ENCODE results near the gene MARCHF3.

MARCHF3 gene

DNA sequence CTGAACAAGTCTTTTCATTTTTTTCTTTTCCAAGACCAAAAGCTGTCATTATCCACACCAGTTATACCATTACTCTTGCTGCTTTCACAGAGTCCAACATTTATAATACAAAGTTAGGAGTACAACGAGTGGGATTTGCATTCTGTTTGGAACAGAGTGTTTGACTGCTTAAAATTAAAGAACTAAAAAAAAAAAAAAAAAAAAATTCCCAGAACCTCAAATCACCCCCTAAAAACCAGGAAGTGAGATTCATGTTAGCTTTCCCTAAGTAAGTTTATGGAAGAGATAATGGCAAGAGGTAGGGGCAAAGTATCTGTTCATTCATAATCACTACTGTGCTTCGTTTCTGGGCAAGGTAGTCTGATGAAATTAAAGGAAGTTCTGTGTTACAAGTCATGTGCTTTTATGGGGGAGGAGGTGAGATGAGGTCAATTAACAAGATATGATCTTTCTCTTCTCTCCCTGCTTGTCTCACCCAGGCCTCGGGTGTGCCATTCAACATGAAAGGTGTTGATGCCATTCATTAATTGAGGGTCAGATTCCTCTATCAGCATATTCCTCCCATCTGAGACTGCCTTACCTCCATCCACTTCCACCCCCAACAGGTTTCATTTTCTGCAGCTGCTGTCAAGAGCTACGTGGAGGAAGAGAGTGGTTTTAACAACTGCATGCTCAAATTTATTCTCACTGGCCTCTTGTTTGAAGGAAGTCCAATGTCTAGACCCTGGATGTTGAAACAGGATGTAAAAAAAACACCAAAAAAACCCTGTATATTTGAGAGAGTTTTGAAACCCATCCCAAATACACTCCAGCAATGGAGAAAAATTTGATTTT is 58.1 kb downstream of the MARCHF3 start:
- TF ChIP-seq, protein P1, sequence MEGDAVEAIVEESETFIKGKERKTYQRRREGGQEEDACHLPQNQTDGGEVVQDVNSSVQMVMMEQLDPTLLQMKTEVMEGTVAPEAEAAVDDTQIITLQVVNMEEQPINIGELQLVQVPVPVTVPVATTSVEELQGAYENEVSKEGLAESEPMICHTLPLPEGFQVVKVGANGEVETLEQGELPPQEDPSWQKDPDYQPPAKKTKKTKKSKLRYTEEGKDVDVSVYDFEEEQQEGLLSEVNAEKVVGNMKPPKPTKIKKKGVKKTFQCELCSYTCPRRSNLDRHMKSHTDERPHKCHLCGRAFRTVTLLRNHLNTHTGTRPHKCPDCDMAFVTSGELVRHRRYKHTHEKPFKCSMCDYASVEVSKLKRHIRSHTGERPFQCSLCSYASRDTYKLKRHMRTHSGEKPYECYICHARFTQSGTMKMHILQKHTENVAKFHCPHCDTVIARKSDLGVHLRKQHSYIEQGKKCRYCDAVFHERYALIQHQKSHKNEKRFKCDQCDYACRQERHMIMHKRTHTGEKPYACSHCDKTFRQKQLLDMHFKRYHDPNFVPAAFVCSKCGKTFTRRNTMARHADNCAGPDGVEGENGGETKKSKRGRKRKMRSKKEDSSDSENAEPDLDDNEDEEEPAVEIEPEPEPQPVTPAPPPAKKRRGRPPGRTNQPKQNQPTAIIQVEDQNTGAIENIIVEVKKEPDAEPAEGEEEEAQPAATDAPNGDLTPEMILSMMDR (IDR thresholded peaks at IDR 0.05; ENCODE audit: insufficient read depth, low read depth, low read length, missing control alignments): no peak
- no peak for DNase-seq (ENCODE audit: low read depth)

DNA sequence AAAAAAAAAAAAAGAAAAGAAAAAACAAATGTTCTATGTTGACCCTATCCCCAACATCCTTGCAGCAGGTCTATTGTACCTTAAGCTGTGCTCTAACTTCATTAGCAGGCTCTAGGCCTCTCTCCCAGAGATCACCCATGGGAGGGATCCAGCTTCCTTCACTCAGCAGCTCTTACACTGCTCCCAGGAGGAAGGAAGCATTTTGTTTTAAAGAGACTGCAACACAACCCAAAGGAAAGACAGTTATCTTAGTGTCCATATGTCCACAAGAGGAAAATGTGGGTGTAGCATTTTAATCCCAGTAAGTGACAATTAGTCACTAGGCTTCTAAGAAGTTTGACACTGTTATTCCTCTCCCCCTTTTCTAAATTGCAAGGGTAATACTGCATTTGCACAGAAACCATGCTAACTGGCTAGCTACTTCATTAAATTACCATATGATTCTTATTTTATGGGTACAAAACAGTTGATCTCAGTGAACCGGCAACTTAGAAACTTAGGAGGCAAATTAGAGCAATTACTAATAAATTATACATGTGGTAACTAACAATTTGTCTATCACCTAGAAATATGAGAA is 58.8 kb downstream of the MARCHF3 start:
- no peak for DNase-seq (ENCODE audit: low read depth)

More for the DNA sequence above, 58.1 kb downstream of the MARCHF3 start:
- H3K4me3 ChIP-seq (ENCODE audit: low read length): no peak overlapping the region

DNA sequence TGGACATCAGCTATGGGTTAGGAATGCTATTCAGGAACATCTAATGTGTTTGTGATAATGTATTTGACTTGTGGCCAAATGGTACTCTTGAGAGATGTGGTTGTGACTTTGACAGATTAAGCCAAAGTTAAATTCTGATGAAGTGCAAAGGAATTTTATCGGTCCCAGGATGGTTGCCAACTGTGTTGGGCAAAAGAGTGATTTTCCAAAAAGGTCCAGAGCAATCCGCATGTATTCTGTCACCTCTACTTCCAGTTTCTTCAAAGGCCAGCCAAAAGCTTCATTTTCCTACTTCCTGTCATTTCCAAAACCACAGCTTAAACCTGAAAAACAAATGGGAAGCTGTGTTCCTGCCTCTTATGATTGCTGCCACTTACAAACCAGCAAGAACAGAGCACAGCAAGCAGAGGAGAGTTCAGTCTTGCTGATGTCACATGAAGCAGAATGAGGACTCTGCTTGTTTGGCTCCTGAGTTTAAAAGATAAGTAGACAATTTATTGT is 59.8 kb downstream of the MARCHF3 start:
- no peak overlapping the region for H3K4me3 ChIP-seq (ENCODE audit: low read length)
- TF ChIP-seq, protein P1 (IDR thresholded peaks at IDR 0.05; ENCODE audit: insufficient read depth, low read depth, low read length, missing control alignments): no peak
- DNase-seq (ENCODE audit: low read depth): no peak

More for the DNA sequence above, 58.8 kb downstream of the MARCHF3 start:
- H3K4me3 ChIP-seq (ENCODE audit: low read length): no peak overlapping the region
- TF ChIP-seq, protein P1 (IDR thresholded peaks at IDR 0.05; ENCODE audit: insufficient read depth, low read depth, low read length, missing control alignments): no peak

DNA sequence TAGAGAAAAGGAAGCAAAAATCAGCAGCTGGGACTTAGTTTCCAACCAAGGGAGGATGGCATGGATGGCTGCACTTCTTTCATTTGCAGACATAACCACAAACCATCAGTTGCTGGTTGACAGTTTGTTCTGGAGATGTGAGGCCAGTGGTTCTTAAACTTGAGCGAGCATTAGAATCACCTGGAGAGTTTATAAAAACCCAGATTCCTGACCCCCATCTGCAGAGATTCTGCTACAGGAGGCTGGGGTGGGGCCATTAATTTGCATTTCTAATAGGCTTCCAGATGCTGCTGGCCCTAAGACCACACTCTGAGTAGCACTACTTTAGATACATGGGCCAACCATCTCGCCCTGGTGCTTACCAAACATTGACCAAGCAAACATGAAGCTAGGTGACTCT is 60.8 kb downstream of the MARCHF3 start:
- H3K4me3 ChIP-seq (ENCODE audit: low read length): no peak overlapping the region
- TF ChIP-seq, protein P1 (IDR thresholded peaks at IDR 0.05; ENCODE audit: insufficient read depth, low read depth, low read length, missing control alignments): no peak
- DNase-seq (ENCODE audit: low read depth): no peak

DNA sequence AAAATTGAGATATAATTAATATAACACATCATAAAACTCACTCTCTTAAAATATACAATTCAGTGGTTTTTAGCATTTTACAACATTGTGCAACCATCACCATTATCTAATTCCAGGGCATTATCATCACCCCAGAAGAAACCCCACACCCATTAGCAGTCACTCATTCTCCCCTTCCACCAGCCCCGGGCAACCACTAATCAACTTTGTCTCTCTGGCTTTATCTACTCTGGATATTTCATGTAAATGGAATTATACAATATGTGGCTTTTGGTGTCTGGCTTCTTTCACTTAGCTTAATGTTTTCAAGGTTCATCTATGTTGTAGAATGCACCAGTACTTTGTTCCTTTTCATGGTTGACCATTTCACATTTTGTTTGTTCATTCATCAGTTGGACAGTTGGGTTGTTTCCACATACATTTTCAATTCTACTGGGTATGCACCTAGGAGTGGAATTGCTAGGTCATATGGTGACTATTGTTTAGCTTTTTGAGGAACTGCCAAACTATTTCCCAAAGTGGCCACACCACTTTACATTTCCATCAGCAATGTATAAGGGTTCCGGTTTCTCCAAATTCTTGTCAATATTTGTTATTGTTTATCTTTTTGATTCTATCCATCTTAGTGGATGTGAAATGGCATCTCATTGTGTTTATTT is 62.4 kb downstream of the MARCHF3 start:
- TF ChIP-seq, protein P1 (IDR thresholded peaks at IDR 0.05; ENCODE audit: insufficient read depth, low read depth, low read length, missing control alignments): no peak
- H3K4me3 ChIP-seq (ENCODE audit: low read length): no peak overlapping the region
- no peak for DNase-seq (ENCODE audit: low read depth)

DNA sequence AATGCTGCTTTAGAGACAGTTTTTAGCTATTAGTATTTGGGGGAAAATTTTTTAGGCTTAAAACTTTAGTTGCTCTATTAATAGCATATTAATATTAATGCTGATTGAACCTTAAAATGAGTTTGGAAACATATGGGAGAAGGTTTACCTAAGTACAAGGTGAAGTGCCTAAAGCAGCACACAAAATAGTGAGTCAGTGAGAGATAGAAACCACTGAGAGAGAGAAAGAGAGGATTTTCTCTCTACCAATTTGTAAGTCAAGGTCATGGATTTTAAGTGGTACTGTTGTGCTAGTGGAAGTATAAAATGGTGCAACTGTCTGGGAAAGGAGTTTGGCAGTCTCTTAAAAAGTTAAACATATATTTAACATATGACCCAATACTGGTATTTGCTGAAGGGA is 64.9 kb downstream of the MARCHF3 start:
- TF ChIP-seq, protein P1 (IDR thresholded peaks at IDR 0.05; ENCODE audit: insufficient read depth, low read depth, low read length, missing control alignments): no peak
- DNase-seq (ENCODE audit: low read depth): peak; percentile 20
- no peak overlapping the region for H3K4me3 ChIP-seq (ENCODE audit: low read length)
